NCI-H82 (cell line): ENCODE data around the gene PRKAG1.

Experiments
- DNase-seq: peaks from one replicate; lab custom pipeline; 2025; lab: John Stamatoyannopoulos, UW

The PRKAG1 gene

GRCh38 chr12:48981757-48982157 is 36.8 kb downstream of the PRKAG1 start:
- no peak for DNase-seq

DNA sequence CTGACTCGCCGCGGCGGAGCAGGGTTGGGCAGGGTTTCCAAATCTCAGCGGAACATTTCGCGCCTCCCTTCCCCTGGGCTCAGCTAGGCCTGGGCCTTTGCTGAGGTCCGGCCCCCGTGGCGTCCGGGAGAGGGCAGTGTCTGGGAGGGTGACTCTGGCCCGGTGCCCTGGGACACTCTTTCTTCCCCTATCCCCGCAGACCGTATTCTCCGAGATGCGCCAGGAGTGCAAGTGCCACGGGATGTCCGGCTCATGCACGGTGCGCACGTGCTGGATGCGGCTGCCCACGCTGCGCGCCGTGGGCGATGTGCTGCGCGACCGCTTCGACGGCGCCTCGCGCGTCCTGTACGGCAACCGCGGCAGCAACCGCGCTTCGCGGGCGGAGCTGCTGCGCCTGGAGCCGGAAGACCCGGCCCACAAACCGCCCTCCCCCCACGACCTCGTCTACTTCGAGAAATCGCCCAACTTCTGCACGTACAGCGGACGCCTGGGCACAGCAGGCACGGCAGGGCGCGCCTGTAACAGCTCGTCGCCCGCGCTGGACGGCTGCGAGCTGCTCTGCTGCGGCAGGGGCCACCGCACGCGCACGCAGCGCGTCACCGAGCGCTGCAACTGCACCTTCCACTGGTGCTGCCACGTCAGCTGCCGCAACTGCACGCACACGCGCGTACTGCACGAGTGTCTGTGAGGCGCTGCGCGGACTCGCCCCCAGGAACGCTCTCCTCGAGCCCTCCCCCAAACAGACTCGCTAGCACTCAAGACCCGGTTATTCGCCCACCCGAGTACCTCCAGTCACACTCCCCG is 37.4 kb downstream of the PRKAG1 start:
- no peak for DNase-seq

DNA sequence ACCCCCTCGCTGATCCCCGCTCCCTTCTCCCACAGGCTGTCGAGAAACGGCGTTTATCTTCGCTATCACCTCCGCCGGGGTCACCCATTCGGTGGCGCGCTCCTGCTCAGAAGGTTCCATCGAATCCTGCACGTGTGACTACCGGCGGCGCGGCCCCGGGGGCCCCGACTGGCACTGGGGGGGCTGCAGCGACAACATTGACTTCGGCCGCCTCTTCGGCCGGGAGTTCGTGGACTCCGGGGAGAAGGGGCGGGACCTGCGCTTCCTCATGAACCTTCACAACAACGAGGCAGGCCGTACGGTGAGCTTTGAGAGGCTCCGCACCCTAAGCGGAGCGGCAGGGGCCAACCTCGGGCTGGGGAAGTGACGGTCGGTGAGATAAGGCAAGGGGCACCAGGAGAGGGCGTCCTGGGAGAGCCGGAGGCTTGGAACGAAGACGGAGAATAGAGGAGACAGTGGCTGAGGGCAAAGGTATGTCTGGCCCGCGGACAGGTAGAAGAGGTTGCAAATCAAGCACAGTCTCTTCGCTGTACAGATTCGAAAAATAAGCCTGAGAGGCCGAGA is 38.1 kb downstream of the PRKAG1 start:
- peak; percentile 75 for DNase-seq

DNA sequence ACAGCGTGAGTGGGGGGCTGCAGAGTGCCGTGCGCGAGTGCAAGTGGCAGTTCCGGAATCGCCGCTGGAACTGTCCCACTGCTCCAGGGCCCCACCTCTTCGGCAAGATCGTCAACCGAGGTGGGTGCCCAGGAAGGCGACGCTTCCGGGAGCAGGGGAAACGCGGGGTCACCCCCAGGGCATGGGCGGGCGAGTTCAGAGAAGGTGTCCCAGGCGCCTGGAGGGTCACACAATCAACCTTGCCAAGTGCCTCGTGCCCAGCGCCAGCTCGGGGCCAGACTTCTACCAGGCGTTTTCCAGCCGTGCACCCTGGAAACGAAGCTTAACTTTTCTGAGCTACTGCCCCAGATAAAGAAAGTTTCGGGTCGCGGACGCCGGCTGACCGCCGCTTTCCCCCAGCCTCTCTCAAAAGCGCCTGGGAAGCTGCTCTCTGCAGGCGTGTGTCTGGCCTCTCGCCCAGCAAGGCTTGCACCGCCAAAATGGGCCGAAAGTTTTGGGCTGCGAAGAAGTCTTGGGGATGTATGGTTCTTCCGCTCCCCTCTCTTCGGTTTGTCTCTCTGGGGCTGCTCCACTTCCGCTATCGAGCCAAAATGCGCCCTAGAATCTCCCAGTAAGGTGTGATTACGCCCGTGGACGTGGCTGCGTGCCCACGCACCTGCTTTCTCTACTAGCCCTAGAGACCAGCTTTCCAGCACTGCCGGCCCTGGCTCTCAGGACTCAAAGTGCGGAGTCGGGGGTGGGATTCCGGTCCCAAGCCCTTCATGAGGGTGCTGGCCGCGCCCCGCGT is 38.8 kb downstream of the PRKAG1 start:
- no peak for DNase-seq

GRCh38 chr12:48978741-48979601 is 39.6 kb downstream of the PRKAG1 start:
- no peak for DNase-seq

DNA sequence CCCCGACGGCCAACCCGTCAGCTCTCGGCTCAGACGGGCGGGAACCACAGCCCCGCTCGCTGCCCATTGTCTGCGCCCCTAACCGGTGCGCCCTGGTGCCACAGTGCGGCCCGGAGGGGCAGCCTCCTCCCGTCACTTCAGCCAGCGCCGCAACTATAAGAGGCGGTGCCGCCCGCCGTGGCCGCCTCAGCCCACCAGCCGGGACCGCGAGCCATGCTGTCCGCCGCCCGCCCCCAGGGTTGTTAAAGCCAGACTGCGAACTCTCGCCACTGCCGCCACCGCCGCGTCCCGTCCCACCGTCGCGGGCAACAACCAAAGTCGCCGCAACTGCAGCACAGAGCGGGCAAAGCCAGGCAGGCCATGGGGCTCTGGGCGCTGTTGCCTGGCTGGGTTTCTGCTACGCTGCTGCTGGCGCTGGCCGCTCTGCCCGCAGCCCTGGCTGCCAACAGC is 40.3 kb downstream of the PRKAG1 start, which contains the start of gene WNT1:
Gene WNT1, plus strand, starts transcription at position 32 of the 450 bp plus-strand sequence. Its CDS starts 329 bp downstream, at position 361.
- no peak for DNase-seq

DNA sequence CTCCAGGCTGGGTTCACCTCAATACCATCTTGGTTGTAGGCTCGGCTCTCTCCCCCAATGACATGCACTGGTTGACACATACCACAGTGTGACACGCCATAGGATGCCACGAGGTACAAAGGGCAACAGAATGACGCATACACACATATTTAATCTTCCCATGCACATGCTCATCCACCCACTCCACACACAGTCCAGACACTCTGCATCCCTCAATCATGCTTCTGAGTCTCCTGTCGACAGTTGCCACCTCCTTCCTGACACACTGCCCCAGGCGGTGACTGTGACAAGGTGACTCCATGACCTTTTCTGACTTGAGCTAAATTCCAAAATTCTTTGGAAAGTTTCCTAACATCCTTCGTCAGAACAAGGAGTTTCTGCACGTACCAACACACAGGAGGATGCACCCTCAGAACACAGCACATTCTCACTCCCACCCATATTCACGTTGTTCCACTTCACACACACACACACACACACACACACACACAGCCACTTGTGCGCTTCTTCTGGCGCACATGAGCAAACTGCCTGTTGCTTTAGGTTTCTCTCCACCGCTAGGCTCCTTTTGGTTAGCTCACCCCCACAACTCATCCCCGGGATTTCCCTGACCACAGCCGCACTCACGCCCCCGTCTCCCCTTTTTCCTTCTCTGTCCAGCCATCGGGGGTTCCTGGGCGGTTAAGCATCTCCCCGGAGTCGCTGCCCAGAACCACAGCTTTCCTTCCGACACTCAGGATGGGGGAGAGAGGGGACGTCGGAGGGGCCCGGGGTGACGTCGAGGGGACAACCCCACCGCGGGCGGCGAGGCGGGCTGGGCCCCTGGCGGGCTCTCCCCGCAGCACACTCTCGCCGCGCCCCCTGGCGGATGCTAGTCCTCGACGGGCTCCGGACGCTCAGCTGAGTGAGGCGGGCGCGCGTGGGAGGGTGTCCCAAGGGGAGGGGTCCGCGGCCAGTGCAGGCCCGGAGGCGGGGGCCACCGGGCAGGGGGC is 41.0 kb downstream of the PRKAG1 start:
- peak; percentile 79 for DNase-seq

DNA sequence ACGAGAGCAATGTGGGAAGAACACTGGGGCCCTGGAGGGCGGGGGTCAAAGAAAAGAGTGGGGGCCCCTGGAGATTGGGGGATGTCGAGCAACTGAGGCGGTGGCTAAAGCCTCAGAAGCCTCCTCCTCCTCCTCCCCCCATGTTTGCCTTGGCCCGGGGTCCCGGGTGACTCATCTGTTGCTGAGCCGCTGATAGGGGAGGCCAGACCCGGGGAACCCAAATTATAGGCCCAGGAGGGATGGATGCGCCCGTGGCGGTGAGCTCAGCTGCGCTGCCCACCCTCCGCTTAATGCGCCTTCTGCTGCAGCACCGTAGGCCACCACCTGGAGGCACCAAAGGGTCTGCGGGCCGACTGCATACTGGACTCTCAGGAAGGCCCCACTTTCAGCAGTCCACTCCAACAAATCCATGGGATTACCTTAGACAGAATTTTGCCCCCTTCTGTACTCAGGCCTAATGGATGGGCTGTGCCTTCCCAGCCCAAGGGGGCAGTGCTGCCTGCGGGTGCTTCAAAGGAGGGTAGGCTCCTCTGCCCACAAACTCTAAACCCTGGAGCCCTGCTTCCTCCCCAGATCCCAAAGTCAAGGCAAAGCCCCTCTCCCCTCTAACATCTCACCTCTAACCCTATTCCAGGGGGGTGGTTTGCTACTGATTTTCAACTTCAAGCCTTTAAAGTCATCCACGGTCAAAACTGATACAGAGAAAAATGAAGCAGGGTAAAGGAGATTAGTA is 44.5 kb downstream of the PRKAG1 start:
- DNase-seq: peak; percentile 72

- DNase-seq: no peak
Observed at GRCh38 chr12:48973531-48973930, 45.0 kb downstream of the PRKAG1 start.

DNA sequence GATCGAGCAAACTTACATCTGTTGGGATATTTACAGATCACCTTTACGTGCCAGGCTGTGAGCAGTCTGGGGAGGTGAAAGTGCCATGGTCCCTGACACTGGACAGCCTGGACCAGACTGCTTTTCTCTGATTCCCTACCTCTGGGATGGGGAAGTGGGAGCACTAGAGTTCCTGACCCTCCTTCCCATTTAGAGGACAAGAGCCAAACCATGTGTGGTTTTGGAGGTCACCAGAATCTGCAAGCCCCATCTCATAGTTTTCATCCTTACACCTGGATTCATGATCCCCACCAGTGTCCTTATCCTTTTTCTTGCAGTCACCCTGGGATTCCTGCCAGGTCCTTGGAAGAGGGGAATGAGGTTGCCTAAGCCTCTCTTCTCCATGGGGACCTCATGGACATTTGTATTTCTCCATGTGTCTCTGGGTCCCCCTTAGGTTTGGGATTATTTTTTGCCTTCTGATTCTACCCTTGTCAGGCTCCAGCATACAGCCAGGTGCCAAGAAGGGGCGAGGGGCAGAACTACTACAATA is 45.6 kb downstream of the PRKAG1 start:
- DNase-seq: no peak

GRCh38 chr12:48972213-48972951 is 46.2 kb downstream of the PRKAG1 start:
- DNase-seq: no peak

DNA sequence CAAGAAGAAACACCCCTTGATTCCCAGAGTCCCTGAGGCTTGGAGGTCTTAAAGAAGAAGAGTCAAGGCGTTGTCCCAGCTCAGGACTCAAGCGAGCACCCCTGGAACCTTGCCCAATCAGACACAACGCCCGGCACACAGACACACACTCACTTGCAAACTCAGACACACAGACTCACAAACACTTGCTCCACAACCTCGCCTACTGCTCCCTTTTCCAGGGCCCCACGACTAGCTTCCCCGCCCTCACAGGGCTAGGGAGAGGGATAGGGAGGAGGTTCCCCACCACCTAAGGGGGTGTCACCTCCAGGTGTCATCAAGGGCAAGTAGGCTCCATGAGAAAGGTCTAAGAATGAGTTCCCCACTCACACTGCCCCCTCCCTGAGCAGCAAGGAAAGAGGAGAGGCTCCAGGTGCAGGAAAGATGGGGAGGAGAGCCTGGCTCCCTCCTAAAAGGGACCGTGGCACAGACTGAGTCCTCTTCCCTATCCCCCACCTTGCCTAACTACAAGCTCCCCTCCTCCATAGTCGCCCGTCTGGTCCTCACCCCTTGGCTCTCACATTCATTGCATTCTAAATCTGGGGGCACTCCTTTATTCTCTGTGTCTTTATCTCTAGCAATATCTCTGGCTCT is 47.8 kb downstream of the PRKAG1 start:
- no peak for DNase-seq

DNA sequence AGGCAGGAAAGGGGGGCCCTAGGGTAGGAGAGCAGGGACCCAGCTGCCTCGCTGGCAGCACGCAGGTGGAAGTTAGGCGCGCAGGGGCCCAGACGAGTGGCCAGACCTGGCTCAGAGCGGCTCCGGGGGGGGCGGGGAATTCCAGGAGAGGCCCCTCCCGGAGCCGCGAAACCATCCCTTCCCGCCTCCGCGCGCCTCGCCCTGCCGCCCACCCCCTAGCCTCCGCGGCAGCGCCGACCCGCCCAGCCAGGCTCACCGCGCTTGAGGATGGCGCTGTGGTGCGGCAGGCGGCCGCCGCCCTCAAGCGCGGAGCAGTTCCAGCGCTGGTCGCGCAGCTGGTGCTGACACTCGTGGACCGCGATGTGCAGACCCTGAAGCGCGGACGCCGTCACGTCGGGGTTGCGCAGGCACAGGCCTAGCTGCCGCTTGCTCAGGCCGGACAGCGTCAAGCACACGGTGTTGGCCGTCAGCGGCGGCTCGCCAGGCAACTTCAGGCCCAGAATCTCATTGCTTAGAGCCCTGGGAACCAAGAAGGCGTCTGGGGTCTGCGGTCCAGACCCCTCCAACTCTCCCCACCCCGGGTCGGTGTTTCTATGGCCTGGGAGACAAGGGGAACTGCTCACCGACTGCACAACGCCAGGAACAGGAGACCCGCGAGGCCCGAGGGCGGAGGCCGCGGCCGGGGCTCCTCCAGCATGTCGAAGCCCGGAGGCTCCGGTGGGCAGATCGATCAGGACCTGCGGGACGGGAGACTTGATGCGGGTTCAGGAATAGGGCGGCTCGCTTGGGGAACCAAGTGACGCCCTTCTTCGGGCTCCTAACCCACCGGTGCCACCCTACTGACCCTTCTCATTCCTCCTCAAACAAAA is 48.5 kb downstream of the PRKAG1 start:
- peak; percentile 32 for DNase-seq

DNA sequence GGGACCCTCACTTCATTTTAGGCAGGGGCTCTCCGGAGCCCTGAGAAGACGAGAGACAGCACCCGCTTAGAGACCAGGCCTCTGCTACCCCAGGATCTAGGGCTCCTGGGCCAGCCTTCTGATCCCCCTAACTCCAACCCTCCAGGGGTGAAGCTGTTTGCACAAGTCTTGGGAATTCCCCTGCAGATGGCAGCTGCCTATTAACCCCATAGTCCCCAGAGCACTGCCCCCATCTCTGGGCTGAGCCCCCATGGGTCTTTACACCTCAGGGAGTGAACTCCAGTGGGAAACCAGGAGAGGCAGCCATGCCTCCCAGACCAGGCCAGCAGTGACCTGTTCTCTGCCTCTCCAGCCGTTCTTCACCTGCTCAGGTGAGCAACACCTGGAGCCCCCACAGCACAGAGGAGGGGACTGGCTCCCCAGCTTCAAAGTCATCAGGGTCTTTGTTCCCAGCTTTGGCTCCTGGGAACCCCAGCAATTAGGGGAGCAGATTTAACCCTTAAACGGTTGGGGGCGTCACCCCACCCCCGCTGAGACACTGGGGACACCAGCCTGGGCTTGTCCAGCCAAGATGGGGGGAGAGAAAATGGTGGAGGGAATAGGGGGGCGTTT is 49.3 kb downstream of the PRKAG1 start:
- peak; percentile 18 for DNase-seq

DNA sequence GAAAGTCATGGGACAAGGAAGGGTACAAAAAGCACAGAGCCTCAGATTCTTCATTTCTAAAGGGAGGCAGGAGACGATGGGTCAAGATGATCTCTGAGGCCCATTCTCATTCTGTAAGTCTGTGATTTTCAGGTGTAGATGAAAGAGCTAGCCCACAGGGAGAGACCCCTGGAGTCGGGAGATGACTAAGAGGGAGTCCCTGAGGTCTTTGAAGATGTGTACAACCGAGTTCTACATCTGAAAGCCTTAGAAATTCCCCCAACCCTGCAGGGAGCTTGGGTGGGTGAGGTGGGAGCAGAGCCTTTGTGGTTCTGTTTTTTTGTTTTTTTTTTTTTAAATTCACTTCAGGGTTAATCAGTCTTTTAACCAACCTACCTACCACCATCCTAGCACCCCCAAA is 50.1 kb downstream of the PRKAG1 start:
- no peak for DNase-seq

DNA sequence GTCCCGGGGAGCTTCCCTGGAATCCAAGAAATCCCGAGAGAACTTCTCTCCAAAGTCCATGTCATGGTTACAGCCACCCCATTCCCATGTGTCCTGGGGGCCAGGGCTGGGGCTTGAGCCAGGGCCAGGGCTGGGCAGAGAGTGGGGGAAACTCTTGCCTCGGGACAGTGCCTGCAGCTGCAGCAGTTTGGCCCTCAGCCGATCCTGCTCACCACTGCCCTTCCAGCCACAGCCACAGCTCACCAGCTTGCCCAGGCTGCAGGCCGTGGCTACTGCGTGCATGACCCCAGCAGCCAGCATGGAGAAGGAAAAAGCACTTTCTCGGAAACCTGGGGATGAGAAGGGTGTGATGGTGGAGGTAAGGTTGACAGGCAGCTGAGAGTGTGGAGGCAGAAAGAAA is 50.6 kb downstream of the PRKAG1 start:
- DNase-seq: no peak
